GM12874 (cell line): ENCODE results near the gene JAM3.

Experiments
- TF ChIP-seq, protein P1 (sequence below): IDR thresholded peaks from 2 replicates; pipeline ENCODE4 v1.5.1; 2011; ENCODE audit warnings: low read depth, mild to moderate bottlenecking, control low read depth, low read length, moderate library complexity; ENCODE audit not compliant: insufficient read depth

The JAM3 gene

GRCh38 chr11:134052988-134053945 lies 15.6 kb upstream of the JAM3 start:
- TF ChIP-seq, protein P1, sequence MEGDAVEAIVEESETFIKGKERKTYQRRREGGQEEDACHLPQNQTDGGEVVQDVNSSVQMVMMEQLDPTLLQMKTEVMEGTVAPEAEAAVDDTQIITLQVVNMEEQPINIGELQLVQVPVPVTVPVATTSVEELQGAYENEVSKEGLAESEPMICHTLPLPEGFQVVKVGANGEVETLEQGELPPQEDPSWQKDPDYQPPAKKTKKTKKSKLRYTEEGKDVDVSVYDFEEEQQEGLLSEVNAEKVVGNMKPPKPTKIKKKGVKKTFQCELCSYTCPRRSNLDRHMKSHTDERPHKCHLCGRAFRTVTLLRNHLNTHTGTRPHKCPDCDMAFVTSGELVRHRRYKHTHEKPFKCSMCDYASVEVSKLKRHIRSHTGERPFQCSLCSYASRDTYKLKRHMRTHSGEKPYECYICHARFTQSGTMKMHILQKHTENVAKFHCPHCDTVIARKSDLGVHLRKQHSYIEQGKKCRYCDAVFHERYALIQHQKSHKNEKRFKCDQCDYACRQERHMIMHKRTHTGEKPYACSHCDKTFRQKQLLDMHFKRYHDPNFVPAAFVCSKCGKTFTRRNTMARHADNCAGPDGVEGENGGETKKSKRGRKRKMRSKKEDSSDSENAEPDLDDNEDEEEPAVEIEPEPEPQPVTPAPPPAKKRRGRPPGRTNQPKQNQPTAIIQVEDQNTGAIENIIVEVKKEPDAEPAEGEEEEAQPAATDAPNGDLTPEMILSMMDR = no peak

- TF ChIP-seq, protein P1 = no peak
These were observed 13.8 kb upstream of the JAM3 start for GRCh38 chr11:134055029-134055428.

GRCh38 chr11:134060316-134060715 lies 8.6 kb upstream of the JAM3 start:
- TF ChIP-seq, protein P1 = no peak

GRCh38 chr11:134062265-134063123 lies 6.4 kb upstream of the JAM3 start:
- TF ChIP-seq, protein P1 = no peak

DNA sequence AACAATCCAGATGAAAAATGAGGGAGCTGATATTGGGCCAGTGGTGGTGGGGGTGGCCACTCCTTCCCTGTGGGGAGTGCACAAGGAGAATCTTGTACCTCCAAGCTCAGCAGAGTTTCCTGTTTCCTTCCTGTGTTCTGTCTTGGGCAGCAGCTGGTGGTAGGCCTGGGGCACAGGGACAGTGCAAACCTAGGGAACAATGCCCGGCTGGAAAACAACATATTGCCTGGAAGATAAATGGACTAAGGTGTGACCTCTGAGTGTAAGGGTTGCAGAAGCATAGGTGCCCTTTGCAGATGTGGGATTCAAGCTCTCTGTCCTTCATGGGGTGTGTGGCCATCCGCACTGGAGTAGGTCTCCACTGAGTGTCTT lies 5.8 kb upstream of the JAM3 start:
- TF ChIP-seq, protein P1 = no peak

DNA sequence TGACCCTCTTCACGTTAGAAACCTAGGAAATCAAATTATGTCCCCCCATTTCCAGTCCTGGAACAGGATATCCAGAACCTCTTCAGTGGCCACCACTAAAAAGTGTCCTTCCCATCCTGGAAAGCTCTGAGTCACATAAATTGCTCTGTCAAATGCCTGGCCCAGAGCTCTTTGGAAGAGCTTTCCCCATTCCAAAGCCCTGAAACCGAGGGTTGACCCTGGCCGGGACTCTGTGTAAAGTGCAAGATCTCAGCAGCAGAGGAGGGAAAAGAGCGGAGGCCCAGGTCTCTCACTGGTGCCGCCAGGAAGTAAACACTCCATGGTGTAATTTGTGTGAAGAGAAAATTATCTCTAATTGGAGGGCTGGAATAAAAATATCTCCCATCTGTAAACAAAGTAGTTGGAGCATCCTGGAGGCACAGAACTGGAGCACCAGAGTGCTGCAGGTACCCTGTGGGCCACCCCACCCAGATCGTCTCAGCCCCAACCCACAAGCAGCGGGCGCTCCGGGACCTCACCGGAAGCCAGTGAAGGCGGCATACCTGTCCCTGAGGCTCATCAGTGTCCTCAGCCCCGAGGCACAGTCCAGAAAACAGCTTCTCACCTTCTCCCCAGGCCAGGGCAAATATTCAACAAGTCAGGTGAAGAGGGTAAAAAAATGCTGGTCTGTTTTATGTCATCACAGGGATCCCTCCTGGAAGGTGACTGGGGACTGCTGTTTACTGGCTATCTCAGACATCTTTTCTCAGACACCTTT lies 4.7 kb upstream of the JAM3 start:
- TF ChIP-seq, protein P1 = no peak
